ENCODE measurements around the gene WIPF3. TPM values are rescaled to one million over a fixed set of nuclear protein-coding genes. Genes with fewer than 3 reads are reported as not detected.

WIPF3 gene
- total RNA-seq, 1 donor from 2014 or later, result 4.7 TPM

DNA sequence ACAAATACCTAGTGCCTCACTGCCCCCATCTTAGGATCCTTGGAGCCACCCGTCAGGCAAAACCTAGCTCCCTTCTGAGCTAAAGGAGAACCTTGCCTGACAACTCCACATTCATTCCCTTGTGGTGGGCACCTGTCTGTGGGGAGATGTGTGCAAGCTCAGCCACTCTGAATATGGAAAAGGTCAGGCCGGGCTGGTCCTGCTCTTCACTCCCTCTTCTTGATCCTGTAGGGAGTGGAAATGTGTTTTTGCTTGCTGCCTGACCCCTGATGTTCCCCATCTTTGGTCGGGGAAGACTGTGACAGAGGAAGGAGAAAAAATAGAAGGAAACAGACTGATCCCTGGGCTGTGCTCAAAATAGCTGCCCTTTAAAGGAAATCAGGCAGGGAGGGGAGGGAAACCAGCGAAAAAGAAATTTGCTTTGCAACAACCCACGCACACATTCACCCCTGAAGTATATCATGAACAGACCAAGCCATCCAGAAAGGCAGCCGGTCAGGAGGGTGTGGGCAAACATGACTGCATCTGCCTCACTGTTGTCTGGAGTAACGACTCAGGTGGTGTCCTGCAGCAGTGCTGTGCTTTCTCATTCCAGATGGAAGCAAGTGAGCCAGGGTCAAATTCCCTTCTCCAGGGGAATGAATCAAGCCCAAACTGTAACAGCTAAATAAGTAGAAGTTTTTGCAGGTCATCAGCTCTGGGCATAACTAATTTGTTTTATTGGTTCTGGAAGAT is 109.3 kb downstream of the WIPF3 start:
- Histone ChIP-seq H3K27me3 (ENCODE audit: control insufficient read depth in 3 of 3, insufficient read depth in 3 of 3, low read length in 3 of 3) (no peaks in the 10 kb centered on the region), H3K4me1 (ENCODE audit: control insufficient read depth in 3 of 3, insufficient read depth in 3 of 3, low read length in 3 of 3) (peaks cover 0 to 5% (median 4%) of the 10 kb centered on the region in 3 donors), H3K9me3 (ENCODE audit: control insufficient read depth in 3 of 3, low read length in 3 of 3) (no peaks in the 10 kb centered on the region), H3K4me3 (ENCODE audit: low read length in 3 of 3) (no peak overlapping the region), H3K27ac (ENCODE audit: low read depth, low read length) (no peak overlapping the region), H3K9ac (ENCODE audit: low read depth in 1 of 3, low read length in 3 of 3) (peak overlapping the region in 1 of 3 donors; percentile 28), H3K36me3 (ENCODE audit: control insufficient read depth in 3 of 3, insufficient read depth in 3 of 3, low read length in 3 of 3) (peaks cover 0 to 12% (median 0%) of the 10 kb centered on the region in 3 donors)

DNA sequence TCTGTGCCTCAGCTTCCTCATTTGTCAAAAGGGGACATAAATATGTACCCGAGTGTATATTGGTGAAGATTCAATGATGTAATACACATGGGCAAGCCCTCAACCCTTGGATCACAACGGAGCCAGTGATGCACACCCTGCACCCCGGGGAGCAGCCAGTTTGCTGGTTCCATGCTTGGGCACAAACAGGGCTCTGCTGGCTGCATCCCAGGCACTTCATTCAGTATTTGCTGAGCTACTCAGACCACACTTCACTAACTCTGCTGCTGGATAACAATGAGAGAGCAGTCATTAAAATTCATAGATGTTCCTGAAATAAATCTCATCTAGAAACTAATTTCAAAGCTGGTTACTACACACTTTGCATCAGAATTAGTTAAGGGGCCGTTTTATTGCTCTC is 111.3 kb downstream of the WIPF3 start:
- peaks cover 0 to 5% (median 4%) of the 10 kb centered on the region in 3 donors for H3K4me1 ChIP-seq (ENCODE audit: control insufficient read depth in 3 of 3, insufficient read depth in 3 of 3, low read length in 3 of 3)
- no peak overlapping the region for H3K9ac ChIP-seq (ENCODE audit: low read depth in 1 of 3, low read length in 3 of 3)
- H3K4me3 ChIP-seq (ENCODE audit: low read length in 3 of 3), result no peak overlapping the region
- H3K27me3 ChIP-seq (ENCODE audit: control insufficient read depth in 3 of 3, insufficient read depth in 3 of 3, low read length in 3 of 3), result no peaks in the 10 kb centered on the region
- H3K36me3 ChIP-seq (ENCODE audit: control insufficient read depth in 3 of 3, insufficient read depth in 3 of 3, low read length in 3 of 3), result peaks cover 0 to 5% (median 0%) of the 10 kb centered on the region in 3 donors
- no peak overlapping the region for H3K27ac ChIP-seq (ENCODE audit: low read depth, low read length)
- no peaks in the 10 kb centered on the region for H3K9me3 ChIP-seq (ENCODE audit: control insufficient read depth in 3 of 3, low read length in 3 of 3)

DNA sequence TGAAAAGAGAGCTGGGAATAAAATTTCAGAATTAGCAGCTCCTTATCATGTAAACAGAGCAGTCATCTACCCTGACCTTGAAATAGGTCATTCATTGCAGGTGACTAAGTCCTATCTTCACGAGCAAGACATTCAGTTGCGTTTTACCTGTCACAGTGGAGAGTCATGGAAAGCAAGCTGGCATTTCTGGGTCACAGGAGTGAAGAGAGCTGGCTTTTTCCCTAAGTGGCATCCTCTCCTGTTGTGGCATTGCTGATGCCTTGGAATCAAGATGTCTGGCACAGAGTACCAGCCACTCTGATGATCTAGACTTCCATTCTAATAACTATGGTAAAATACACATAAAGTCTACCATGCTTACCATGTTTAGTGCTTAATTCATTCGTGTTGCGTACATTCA is 112.5 kb downstream of the WIPF3 start:
- H3K4me3 ChIP-seq (ENCODE audit: low read length in 3 of 3), result no peak overlapping the region
- H3K9me3 ChIP-seq (ENCODE audit: control insufficient read depth in 3 of 3, low read length in 3 of 3), result no peaks in the 10 kb centered on the region
- H3K36me3 ChIP-seq (ENCODE audit: control insufficient read depth in 3 of 3, insufficient read depth in 3 of 3, low read length in 3 of 3), result peaks cover 0 to 5% (median 2%) of the 10 kb centered on the region in 3 donors
- H3K27me3 ChIP-seq (ENCODE audit: control insufficient read depth in 3 of 3, insufficient read depth in 3 of 3, low read length in 3 of 3), result no peaks in the 10 kb centered on the region
- no peak overlapping the region for H3K27ac ChIP-seq (ENCODE audit: low read depth, low read length)
- H3K4me1 ChIP-seq (ENCODE audit: control insufficient read depth in 3 of 3, insufficient read depth in 3 of 3, low read length in 3 of 3), result peaks cover 0 to 8% (median 5%) of the 10 kb centered on the region in 3 donors
- no peak overlapping the region for H3K9ac ChIP-seq (ENCODE audit: low read depth in 1 of 3, low read length in 3 of 3)

DNA sequence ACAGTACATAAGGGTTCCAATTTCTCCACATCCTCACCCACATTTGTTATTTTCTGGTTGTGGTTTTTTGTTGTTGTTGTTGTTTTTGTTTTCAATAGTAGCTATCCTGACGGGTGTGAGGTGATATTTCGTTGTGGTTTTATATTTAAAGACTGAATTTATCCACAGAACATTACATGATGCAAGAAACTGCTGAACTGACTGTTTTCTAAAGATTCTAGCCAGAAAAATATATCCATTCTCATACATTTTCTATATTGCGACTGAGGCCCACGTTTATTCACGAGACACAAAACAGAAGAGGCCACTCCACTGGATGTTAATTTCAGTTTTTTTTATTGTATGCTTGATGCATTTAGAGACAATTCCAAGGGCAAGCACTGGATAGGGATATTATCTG is 113.5 kb downstream of the WIPF3 start:
- Histone ChIP-seq H3K9ac (ENCODE audit: low read depth in 1 of 3, low read length in 3 of 3) (no peak overlapping the region), H3K27me3 (ENCODE audit: control insufficient read depth in 3 of 3, insufficient read depth in 3 of 3, low read length in 3 of 3) (no peaks in the 10 kb centered on the region), H3K9me3 (ENCODE audit: control insufficient read depth in 3 of 3, low read length in 3 of 3) (no peaks in the 10 kb centered on the region), H3K4me1 (ENCODE audit: control insufficient read depth in 3 of 3, insufficient read depth in 3 of 3, low read length in 3 of 3) (peaks cover 0 to 14% (median 5%) of the 10 kb centered on the region in 3 donors), H3K27ac (ENCODE audit: low read depth, low read length) (no peak overlapping the region), H3K4me3 (ENCODE audit: low read length in 3 of 3) (no peak overlapping the region), H3K36me3 (ENCODE audit: control insufficient read depth in 3 of 3, insufficient read depth in 3 of 3, low read length in 3 of 3) (peaks cover 0 to 5% (median 2%) of the 10 kb centered on the region in 3 donors)

DNA sequence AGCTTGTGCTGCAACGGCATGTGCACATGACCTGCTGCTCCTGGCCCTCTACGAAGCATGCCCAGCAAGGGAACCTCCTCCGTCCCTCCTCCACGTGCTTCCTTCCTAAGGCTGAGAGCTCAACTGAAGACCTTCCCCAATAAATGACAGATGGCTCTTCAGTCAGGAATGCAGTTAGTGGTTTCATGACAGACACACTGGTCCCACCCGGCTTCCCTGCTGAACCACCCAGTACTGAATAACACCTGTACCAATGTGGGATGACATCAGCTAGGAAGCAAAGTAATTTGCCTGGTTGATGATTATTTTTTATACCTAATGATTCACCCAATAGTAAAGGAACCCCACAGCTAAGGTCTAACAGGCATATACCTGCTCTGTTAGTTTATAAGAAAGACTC is 114.2 kb downstream of the WIPF3 start:
- Histone ChIP-seq H3K4me1 (ENCODE audit: control insufficient read depth in 3 of 3, insufficient read depth in 3 of 3, low read length in 3 of 3) (peaks cover 0 to 14% (median 1%) of the 10 kb centered on the region in 3 donors), H3K27me3 (ENCODE audit: control insufficient read depth in 3 of 3, insufficient read depth in 3 of 3, low read length in 3 of 3) (no peaks in the 10 kb centered on the region), H3K9me3 (ENCODE audit: control insufficient read depth in 3 of 3, low read length in 3 of 3) (no peaks in the 10 kb centered on the region), H3K27ac (ENCODE audit: low read depth, low read length) (no peak overlapping the region), H3K9ac (ENCODE audit: low read depth in 1 of 3, low read length in 3 of 3) (no peak overlapping the region), H3K4me3 (ENCODE audit: low read length in 3 of 3) (no peak overlapping the region), H3K36me3 (ENCODE audit: control insufficient read depth in 3 of 3, insufficient read depth in 3 of 3, low read length in 3 of 3) (peaks cover 0 to 5% (median 2%) of the 10 kb centered on the region in 3 donors)

DNA sequence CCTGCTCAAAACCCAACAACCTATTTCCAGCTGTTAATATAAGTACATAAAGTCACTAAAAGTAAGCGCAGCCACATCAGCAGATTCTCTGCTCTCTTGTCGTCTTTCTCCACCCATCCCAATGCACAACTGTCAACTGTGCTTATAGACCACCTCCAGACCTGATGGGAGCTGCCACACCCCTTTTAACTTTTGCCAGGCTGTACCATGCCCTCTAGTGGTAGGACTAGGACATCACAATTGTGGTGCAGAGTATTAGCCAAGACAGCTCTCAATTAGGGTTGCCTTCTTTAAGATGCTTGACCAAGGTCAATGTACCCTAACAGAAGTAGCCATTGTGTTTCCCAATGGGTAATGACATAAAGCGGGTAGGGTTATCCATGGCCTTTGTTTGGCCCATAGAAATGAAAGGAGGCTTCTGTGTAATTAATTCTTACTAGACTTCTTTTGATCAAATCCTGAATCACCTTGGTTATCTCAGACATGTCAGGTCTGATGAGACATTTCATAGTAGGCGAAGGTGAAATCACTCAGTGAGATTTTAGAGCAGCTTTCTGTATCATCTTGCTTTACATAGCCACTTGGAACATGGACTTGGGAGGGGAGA is 115.2 kb downstream of the WIPF3 start:
- Histone ChIP-seq H3K27ac (ENCODE audit: low read depth, low read length) (no peak overlapping the region), H3K4me1 (ENCODE audit: control insufficient read depth in 3 of 3, insufficient read depth in 3 of 3, low read length in 3 of 3) (peaks cover 0 to 10% (median 0%) of the 10 kb centered on the region in 3 donors), H3K36me3 (ENCODE audit: control insufficient read depth in 3 of 3, insufficient read depth in 3 of 3, low read length in 3 of 3) (peaks cover 0 to 5% (median 2%) of the 10 kb centered on the region in 3 donors)

DNA sequence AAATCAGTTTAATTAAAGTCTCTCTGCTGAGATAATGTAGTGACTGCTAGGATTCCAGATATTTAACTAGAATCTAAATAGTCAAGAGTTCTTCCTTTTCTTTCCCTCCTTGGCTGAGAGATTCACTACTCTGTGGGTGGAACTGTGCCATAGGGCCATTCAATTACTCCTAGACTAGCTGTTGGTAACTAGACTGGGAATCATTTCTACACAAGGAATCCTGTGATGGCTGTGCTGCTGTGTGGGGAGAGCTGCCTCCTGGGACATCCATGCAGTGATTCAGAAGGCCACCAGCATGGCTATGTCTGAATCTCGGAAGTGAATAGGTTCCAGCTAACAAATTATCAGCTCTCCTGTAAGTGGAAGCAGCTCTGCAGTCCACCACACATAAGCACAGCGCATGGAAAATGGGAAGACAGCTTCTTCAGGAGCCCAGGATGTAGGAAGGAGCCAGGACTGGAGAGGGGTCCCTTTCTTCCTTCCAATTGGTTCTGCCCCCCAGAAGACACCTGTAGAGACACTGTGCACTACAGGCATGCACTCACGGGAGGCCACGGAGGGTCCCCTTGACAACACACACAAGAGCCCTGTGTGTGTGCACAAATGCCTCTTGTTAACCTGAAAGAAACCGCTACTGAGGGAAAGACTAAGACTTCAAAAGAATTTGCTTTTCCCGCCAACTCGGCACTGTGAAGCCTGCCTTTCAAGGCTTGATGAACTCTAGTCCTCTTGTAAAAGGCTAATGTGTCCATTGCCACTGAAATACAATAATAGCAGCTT is 116.8 kb downstream of the WIPF3 start:
- Histone ChIP-seq H3K9ac (ENCODE audit: low read depth in 1 of 3, low read length in 3 of 3) (peak overlapping the region in 1 of 3 donors; percentile 19), H3K27me3 (ENCODE audit: control insufficient read depth in 3 of 3, insufficient read depth in 3 of 3, low read length in 3 of 3) (no peaks in the 10 kb centered on the region), H3K36me3 (ENCODE audit: control insufficient read depth in 3 of 3, insufficient read depth in 3 of 3, low read length in 3 of 3) (peaks cover 0 to 5% (median 2%) of the 10 kb centered on the region in 3 donors), H3K4me3 (ENCODE audit: low read length in 3 of 3) (no peak overlapping the region), H3K27ac (ENCODE audit: low read depth, low read length) (no peak overlapping the region), H3K4me1 (ENCODE audit: control insufficient read depth in 3 of 3, insufficient read depth in 3 of 3, low read length in 3 of 3) (peaks cover 0 to 10% (median 0%) of the 10 kb centered on the region in 3 donors), H3K9me3 (ENCODE audit: control insufficient read depth in 3 of 3, low read length in 3 of 3) (no peaks in the 10 kb centered on the region)

More for the DNA sequence above, 115.2 kb downstream of the WIPF3 start:
- no peak overlapping the region for H3K4me3 ChIP-seq (ENCODE audit: low read length in 3 of 3)
- no peaks in the 10 kb centered on the region for H3K27me3 ChIP-seq (ENCODE audit: control insufficient read depth in 3 of 3, insufficient read depth in 3 of 3, low read length in 3 of 3)
- no peak overlapping the region for H3K9ac ChIP-seq (ENCODE audit: low read depth in 1 of 3, low read length in 3 of 3)
- no peaks in the 10 kb centered on the region for H3K9me3 ChIP-seq (ENCODE audit: control insufficient read depth in 3 of 3, low read length in 3 of 3)

DNA sequence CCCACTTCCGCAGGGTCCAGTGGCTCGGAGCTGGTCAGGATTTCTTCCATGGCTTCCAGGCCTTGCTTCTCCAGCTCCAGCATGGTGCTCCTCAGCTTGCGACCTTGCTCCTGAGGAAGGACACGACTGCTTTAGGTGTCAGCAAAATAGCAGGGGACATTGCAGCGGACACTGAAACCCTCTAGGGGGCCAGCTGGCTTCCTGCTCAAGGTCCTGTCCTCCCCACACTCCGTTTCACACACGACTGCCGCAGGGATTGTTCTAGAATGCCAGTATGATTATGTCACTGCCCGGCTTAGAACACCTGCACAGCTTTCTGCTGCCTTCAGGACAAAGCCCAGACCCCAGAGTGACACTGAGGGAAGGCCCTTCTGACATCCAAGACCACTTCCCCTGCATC is 117.7 kb downstream of the WIPF3 start:
- H3K36me3 ChIP-seq (ENCODE audit: control insufficient read depth in 3 of 3, insufficient read depth in 3 of 3, low read length in 3 of 3), result peaks cover 0 to 5% (median 2%) of the 10 kb centered on the region in 3 donors
- H3K4me3 ChIP-seq (ENCODE audit: low read length in 3 of 3), result no peak overlapping the region

DNA sequence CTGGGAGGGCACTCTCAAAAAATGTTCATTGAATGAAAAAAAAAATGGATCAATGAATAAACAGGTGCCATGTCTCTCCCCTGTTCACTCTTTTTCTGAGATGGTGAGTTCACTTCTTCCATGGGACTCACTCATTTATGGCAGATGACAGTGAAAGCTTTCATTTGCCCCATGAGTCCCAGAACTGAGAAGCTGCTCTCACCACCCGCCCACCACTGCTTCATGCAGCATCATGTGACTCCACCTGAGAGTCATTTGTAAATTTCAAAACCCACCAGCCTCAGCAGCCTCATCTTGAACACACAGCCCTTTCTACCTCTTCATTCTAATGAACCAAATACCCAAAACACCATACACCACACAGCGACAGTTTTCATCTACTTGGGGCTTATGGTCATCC is 118.4 kb downstream of the WIPF3 start:
- H3K36me3 ChIP-seq (ENCODE audit: control insufficient read depth in 3 of 3, insufficient read depth in 3 of 3, low read length in 3 of 3), result peaks cover 0 to 5% (median 2%) of the 10 kb centered on the region in 3 donors
- H3K4me1 ChIP-seq (ENCODE audit: control insufficient read depth in 3 of 3, insufficient read depth in 3 of 3, low read length in 3 of 3), result peaks cover 0 to 10% (median 0%) of the 10 kb centered on the region in 3 donors
- H3K4me3 ChIP-seq (ENCODE audit: low read length in 3 of 3), result no peak overlapping the region
- H3K27me3 ChIP-seq (ENCODE audit: control insufficient read depth in 3 of 3, insufficient read depth in 3 of 3, low read length in 3 of 3), result no peaks in the 10 kb centered on the region
- H3K9ac ChIP-seq (ENCODE audit: low read depth in 1 of 3, low read length in 3 of 3), result no peak overlapping the region
- H3K27ac ChIP-seq (ENCODE audit: low read depth, low read length), result no peak overlapping the region
- H3K9me3 ChIP-seq (ENCODE audit: control insufficient read depth in 3 of 3, low read length in 3 of 3), result no peaks in the 10 kb centered on the region

More for the DNA sequence above, 117.7 kb downstream of the WIPF3 start:
- H3K27ac ChIP-seq (ENCODE audit: low read depth, low read length), result no peak overlapping the region
- peaks cover 0 to 10% (median 0%) of the 10 kb centered on the region in 3 donors for H3K4me1 ChIP-seq (ENCODE audit: control insufficient read depth in 3 of 3, insufficient read depth in 3 of 3, low read length in 3 of 3)
- no peaks in the 10 kb centered on the region for H3K27me3 ChIP-seq (ENCODE audit: control insufficient read depth in 3 of 3, insufficient read depth in 3 of 3, low read length in 3 of 3)
- H3K9me3 ChIP-seq (ENCODE audit: control insufficient read depth in 3 of 3, low read length in 3 of 3), result no peaks in the 10 kb centered on the region
- H3K9ac ChIP-seq (ENCODE audit: low read depth in 1 of 3, low read length in 3 of 3), result peak overlapping the region in 1 of 3 donors; percentile 7

Data from skeletal muscle tissue (tissue), 4 donors.